Stimulated activated CD4-positive, alpha-beta T cell treated with anti-CD3 and anti-CD28 coated beads, Interleukin-1b, Interleukin-23, amount 100 ng/mL, for 24 hours (primary cell): ENCODE results near the gene GABRG3.

Experiments used
- DNase-seq, 4 experiments: peaks; one replicate each; pipeline ENCODE4 v3.0.0-alpha.2; 2020; ENCODE audit warnings: low read depth in 4 of 4, low spot score in 1 of 4

GABRG3 gene

DNA sequence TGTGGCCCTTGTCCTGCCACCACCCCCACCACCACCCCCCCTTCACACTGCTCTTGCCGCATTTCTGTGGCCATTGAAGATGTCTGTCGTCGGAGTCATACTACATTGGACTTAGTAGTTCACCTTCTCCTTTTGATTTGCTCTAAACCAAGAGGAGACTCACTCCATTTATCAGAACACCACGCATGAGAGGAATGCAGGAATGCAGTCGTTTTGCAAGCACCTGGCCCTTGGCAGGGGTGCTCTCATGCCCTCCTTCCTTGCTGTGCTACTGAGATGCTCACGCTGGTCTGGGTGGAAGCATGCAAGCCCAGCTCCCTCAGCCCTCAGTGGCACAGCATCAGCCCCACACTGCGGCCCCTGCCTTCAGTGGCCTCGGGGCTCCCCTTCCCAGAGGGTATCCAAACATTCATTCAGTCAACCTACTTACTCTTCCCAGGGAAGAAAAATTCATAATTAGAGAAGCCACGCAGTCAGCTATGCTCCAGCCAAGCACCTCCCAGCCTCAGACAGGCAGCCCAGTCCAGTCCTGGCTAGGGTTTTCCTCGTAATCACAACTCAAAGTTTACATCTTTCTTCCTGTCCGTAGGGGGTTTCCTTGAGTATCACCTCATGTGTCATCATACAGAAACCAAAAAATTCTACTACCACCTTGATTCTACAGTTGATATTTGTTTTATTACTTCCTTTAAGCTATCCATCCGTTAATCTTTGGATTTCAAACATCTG is 520.0 kb downstream of the GABRG3 start:
- no peak for DNase-seq

DNA sequence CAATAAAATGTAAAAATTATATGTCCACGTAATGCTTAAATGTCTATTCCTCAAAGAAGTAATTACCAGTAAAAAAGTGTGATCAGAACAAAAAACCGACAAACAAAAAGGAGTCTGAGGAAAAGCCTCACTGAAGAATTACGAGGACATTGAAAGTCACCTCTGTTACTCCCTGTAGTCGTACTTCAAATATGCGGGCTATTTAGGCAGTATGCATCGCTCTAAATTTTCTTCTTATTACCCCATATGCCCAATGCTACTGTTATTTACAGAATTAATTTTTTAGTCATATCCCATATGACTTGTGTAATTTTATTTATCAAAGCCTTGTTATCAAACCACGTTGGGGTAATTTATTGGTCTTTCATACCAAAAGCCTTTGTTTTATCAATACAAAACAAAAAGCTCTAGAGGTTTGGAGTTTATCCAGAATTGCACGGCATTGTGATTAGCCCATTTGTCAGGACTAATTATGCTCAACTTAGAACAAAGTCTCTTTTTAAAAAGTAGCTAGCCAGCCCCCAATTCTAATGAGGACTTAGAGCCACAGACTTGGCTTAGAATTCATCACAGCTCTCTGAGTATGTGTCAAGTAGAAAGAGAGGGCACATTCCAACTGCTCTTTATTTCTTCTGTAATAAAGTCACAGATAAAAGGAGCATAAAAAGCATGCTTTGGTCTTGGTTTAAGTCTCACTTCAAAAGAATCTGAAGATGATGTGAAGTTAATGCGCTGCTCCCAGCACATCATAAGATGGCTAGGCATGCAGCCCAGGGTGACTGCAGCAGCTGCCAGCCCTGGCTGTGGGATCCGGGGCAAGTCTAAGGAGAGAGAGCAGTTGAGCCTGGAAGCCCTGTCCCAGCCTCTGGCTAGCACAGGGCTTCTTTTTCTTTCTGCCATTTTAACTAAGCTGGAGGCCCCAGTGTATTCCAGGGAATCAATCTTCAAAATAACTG is 521.0 kb downstream of the GABRG3 start:
- DNase-seq: no peak

DNA sequence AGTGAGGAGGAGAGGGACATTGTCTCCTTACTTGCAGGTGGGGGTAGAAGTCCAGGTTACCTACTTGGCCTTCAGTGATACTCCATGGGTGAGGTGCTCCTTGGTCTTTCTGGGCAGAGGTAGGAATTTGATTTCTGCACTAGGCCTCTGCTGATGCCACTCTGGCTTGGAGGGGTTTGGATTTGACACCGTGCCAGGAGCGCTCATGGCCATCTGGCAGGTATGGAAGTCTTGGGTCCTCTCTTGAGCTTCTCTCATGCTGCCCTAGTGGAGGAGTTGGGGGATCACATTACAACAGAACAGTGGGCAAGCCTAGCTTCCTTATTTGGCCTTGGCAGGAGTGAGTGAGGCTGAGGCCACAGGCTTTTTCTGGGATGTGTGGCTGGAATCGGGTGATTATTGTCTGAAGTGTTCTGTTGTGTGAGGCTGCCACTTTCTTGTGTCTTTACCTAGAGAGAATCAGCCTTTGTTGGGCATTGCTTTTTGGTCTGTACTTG is 525.0 kb downstream of the GABRG3 start:
- DNase-seq: no peak

DNA sequence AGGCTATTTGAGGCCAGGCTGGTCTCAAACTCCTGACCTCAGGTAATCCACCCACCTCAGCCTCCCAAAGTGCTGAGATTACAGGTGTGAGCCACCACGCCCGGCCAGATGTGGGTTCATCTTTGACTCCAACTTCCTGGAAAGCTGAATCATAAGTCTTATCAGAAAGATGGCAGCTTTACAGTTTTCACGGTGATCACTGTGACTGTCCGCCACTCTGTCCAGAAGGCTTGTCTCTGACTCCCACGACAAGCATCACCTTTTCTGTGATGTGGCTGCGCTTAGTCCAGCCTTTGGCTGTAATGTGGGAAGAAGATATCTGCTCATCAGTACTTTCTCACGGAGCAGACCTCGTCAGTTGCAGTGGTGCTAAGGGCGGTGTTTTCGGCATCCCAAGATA is 527.7 kb downstream of the GABRG3 start:
- DNase-seq: no peak

DNA sequence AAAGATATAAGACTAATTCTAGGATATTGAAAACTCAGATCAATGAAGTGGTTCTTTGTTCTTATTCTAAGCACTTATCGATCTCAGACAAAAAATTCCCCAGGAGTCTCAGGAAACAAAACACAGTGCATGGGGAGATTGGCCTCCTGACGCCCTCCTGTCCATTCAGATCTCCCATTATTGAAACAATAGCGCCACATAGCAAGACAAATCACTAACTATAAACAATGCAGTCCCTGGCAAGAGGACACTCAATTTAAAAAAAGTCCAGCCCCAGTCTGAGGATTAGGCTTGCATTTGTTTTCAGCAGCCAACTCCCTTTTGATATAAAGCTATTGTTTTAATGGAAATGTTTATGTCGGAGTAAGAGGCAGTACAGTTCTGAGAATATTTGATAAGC is 528.2 kb downstream of the GABRG3 start:
- DNase-seq: no peak

DNA sequence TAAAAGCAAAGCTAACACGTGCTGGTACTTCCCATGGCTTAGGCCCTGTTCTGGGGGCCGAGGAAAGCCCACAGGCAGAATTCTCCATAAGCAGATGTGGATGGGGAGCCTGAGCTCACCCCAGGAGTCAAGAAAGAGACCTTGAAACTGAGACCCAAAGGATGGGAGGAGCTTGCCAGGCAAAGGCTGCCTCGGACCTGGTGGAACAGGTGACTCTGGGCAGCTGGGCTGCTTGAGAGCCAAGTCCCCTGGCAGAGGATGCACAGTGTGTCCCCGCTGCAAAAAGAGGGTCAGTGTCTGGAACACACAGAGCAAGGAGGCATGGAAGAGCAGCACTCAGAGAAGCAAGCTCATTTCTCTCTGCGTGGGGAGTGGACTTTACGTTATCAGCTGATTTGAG is 528.7 kb downstream of the GABRG3 start:
- no peak for DNase-seq

DNA sequence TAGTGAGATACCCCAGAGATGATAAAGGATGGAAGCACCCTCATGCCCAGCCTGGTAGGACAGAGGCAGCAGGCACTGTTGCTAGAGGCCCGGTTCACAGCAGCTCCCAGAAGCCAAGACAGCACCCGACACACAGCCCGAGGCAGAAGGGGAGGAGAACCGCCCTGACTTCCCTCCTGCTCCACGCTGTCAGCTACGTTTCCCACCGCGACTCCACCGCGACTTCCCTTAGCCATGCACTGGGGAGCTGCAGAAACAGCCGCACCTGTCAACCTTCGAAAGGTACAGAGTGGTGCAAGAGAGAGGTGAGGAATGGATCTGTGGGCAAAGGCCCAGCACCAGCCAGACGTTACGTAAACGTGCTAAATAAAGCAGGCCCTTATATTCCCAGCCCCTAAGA is 529.2 kb downstream of the GABRG3 start:
- DNase-seq: no peak

DNA sequence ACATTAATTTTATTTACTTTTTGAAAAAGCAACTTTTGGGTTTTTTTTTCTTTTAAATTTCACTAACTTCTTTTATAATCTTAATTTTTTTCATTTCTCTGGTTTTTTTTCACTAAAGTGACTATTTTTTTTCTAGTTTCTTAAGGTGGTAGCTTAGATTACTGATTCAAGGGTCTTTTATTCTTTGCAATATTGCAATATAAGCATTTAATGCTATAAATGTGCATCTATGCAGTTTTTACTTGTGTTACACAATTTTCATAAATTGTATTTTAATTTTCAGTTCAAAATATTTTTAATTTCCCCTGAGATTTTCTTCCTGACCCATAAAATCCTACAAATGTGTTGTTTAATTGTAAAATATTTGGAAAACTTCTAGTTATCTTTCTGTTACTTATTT is 535.8 kb downstream of the GABRG3 start:
- DNase-seq: no peak

DNA sequence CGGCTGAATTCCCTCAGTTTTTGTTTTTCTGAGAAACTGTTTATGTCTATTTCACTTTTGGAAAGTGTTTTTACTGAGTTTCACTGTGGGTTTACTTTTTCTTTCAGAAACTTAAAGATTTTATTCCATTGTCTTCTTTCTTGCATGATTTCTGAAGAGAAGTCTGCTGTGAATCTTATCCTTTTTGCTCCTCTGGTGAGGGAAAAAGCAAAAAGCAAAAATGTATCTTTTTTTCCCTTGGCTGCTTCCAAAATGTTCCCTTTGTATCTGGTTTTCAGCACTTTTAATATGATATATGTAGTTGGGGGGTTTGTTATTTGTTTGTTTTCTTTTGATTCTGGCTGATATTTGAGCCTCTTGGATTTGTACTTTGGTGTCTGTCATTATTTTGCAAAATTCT is 538.0 kb downstream of the GABRG3 start:
- no peak for DNase-seq

DNA sequence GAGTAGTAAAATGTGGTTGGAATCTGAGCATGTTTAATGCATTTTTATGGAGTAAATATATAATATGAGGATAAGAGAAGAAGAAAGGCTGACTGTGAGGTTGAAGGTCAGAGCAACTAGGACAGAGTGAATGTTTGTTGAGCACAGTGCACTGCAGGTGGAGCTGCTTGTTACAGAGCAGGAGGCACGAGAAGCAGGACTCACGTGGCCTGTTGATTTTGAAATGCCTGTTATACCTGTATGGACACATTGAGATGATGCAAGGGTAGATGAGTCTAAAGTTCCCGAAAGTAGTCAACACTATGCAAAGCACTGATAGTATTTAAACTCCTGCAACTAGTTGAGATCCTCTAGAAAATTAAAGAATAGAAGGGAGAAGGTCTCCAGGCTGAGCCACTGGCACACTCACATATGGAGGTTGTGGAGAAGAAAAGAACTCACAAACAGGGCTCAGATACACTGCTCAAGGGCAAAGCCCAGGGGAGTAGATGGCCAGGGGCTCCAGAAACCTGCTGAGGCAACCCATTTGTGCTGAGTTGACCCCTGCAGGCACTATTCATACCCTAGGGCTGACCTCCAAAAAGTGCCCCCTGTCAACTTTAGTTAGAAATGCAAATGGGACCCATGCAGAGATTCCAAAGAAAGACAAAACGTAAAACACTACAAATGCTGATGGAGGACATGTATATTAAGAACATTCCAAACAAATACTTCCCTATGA is 541.5 kb downstream of the GABRG3 start:
- DNase-seq: no peak

DNA sequence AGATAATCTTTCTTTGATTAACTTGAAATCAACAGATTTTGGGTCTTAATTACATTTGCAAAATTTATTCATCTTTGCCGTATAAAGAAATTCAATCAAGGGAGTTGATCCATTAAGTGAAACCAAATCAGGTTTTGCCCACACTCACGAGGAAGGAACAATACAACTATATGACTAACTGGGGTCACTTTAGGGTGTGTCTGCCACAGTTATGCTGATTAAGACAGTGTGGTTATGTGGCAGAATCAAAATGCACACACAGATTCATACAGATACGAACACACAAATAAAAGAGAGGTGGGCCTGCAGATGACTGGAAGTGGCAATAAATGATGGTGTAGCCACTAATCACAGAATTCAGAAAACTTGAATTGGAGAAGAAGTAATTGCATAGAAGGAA is 543.5 kb downstream of the GABRG3 start:
- no peak for DNase-seq

DNA sequence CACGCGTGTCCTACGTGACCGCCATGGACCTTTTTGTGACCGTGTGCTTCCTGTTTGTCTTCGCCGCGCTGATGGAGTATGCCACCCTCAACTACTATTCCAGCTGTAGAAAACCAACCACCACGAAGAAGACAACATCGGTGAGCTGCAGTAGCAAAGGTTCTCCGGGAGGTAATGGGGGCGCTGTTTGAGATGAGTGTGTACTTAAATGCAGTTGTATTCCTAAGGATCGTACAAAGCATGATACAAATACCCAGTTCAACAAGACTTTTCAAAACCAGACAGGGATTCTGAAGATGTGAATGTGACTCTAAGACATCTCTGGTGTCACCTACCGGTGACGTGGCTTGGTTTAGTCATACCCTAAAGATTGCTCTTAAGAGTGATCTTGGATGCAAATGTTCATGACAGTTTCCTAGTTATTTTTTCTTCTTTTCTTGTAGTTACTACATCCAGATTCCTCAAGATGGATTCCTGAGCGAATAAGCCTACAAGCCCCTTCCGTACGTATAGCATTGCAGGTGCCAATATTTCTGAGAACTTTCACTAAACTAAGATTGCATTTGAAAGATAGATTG is 556.6 kb downstream of the GABRG3 start:
- no peak for DNase-seq

DNA sequence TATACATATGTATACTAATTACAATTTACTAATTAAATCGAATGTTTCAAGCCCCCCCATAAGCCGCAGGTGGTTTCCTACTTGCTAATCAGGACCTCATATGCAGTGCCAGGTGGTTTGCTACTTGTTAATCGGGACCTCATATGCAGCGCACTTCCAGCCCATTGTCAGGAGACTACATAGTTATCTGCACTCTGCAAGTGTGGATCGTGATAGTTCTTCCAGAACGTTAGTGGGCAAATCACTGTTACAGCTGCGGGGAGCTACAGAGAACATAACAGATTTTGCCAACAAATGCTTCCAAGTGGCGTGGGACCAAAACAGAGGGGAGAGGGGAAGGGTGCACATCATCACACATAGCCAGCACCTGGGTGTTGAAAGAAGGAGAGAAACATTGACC is 558.4 kb downstream of the GABRG3 start:
- DNase-seq: no peak

DNA sequence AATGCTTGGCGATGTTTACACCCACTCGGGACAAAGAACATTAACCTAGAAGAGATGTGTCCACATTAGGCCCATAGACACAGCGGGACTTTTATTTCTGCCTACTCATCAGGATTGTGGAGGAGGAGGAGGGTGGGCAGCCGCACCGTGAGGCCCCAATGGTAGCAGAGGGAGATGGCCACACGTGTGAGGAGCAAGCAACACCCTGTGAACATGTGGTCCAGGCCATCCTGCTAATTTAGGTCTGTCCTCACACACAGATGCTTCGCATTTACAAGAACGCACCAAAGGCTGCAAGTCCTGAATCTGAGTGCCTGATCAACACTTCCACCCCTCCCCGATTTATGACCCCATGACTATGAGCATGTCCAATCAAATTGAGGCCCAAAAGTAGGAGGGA is 560.0 kb downstream of the GABRG3 start:
- no peak for DNase-seq

DNA sequence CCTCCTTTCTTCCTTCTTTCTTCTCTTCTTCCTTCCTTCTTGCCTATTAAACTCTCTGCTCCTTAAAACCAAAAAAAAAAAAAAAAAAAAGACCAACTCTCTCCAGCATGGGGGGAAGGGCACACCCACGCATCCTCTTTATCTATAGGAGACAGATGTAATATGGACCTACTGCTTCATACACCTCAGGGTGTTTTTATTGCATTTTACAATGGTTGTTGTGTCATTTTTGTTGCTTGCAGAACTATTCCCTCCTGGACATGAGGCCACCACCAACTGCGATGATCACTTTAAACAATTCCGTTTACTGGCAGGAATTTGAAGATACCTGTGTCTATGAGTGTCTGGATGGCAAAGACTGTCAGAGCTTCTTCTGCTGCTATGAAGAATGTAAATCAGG is 561.4 kb downstream of the GABRG3 start:
- DNase-seq: no peak

DNA sequence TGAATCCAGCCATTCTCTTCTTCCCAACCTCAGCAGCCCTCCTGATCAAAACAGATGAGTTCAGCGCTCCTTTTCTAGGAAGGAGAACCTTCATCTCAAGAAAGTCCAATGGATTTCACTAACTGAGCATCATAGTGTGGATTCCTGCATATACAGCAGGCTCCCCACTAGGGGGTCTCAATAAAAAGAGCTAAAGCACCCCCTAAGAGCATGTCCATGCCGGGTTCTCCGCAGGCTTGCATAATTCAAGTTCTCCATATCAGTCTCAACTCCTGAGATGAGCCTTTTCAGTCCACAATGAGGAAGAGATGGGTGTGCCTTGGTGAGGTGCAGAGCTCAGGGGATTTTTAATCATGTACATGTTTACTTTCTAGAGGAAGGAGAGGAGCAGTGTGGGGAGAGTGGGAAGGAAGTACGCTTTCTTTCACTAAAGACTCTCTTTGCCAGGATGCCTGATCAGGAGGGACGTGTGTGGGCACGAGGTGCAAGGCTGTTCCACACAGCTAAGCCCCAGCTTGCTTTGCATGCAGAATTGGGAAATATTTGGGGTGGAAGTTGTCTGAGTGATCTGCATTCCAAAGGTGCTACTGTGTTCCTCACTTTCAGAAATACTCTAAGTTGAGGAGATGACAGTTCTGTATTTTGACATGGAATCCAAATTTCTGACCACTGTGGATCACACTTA is 564.6 kb downstream of the GABRG3 start:
- DNase-seq: no peak

DNA sequence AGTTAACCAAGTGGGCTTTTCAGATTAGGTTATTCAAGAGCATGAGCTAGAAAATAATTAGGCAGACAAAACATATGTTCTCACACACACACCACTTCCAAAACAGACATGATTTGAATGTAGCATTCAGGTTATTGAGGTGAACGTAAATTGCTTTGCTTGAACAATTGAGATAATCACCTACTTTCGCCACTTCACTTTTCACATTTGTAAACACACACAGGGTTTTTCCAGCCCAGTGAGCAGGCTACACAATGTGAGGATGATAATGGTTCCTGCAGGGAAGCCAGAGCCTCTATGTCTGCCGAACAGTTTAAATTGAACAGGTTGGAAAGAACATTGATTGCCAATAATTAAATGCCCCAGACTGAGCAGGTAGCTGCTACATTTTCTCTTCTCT is 567.3 kb downstream of the GABRG3 start:
- DNase-seq: no peak

DNA sequence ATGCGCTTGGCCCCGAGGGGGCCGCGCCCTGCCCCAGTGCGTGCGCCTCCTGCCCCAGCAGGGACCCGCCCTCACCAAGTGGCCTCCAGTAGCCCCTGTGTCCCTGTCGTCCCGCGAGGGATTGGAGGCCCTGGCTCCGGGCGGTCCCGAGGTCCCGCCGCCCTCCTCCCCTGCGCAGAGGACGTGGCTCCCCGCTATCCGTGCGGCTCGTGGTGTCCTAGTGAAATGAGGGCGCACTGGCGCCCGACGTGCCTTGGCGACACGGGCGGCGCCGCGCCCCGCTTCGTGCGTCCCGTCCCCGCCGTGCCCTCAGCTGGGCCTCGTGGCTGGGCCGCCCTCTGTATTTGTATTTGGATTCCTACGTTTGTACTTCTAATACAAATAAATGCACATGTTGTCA is 570.6 kb downstream of the GABRG3 start:
- no peak for DNase-seq

DNA sequence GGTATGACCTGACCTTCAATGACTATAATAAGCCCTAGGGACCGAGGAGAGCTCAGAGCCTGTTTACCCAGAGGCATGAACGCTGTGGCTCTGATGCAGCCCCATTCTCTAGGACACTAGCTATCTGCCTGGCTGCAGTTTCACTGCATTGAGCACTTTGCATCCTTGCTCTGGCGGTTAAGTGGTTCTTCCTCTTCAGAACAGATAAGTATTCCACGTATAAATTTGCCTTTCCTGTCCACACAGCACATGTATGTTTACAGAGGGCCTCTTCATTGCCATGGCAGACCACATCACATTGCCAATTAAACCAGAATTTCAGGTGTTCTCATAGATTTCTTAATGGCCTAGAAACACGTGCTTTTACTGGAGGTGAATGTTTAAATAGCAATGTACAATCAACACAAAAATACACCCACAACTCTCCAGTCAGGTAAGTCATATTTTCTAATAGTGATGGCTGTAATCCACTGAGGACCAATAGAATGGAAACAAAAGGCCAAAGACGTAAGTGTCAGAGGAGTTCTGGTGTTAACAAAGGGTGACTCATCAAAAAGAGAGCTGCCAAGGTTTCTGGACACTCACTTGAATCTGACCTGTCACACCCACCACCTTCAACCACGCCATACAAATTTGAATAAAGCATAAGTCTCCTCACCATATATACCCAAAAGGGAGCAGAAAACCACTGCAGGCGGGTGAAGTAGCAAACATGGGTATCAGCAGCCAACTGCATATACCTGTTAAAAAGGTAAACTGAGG is 574.7 kb downstream of the GABRG3 start:
- DNase-seq: no peak

DNA sequence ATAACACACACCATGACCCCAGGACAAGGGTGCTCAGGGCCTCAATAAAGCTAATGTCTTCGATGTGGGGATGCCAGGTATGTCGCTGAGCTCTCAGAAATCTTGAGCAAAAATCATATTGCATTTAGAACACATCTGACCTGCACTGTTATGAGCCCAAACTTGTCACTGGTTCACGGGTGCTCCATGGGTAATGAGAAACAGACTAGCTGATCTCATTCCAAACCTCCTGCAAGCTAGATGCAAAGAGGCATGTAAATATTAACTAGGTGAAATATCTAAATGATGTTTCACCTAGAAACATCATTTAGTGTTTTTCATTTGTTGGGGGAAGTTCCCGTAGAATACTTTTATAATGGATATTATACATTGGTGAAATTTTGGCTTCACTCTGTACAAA is 578.8 kb downstream of the GABRG3 start:
- DNase-seq: no peak
